GM12891 (cell line): Measurements from ENCODE around the gene RBMY1D.

Experiments used
- PAX5 ChIP-seq: IDR thresholded peaks from 2 replicates; pipeline ENCODE4 v1.6.1; 2011; ENCODE audit warnings: low read length, moderate library complexity, mild to moderate bottlenecking; ENCODE audit not compliant: insufficient read depth, severe bottlenecking
- POLR2A ChIP-seq: IDR thresholded peaks from 2 replicates; pipeline ENCODE4 v1.6.1; 2011; ENCODE audit warnings: low read depth, low read length, control low read depth
- POLR2AphosphoS5 ChIP-seq: IDR thresholded peaks from 2 replicates; pipeline ENCODE4 v1.6.1; 2011; ENCODE audit warnings: low read depth, low read length, control low read depth
- POU2F2 ChIP-seq: IDR thresholded peaks from 2 replicates; pipeline ENCODE4 v1.6.1; 2011; ENCODE audit warnings: low read depth, mild to moderate bottlenecking, control low read depth, low read length, moderate library complexity
- SPI1 ChIP-seq: IDR thresholded peaks from 2 replicates; pipeline ENCODE4 v1.6.1; 2011; ENCODE audit warnings: low read depth, low read length, control low read depth
- TAF1 ChIP-seq: IDR thresholded peaks from 2 replicates; pipeline ENCODE4 v1.6.1; 2011; ENCODE audit warnings: low read depth, low read length, control low read depth

DNA sequence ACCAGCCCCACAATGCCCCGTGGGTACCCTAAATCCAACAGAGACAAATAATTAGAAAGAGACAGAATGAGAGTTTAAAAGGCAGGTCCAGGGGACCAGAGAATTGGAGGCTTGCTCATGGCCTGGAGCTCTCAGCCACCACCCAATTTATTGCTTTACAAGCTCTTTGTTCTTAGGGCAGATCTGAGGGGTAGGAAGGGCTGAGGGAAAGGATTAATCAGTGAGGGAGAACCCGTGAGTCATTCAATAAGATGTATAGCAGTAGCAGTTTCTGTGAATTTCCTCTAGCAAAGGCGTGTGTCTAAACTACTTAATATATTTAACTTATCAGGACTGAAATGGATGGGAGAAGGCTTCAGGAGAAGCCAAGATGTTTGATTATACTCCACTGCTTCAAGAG lies 48.8 kb downstream of the RBMY1D start:
- TF ChIP-seq POLR2A (no peak), POLR2AphosphoS5 (no peak), TAF1 (no peak), SPI1 (no peak), POU2F2 (no peak), PAX5 (no peak)
